ENCODE results near the gene LTK.

Gene LTK

GRCh38 chr15:41482110-41482877 is 31.3 kb downstream of the LTK start:
- no peak for TF ChIP-seq CTCF (IDR thresholded peaks at IDR 0.05)

- no peak for TF ChIP-seq CTCF (IDR thresholded peaks at IDR 0.05)
These were observed 33.1 kb downstream of the LTK start for GRCh38 chr15:41480396-41481140.

- no peak for TF ChIP-seq CTCF (IDR thresholded peaks at IDR 0.05)
These were observed 37.1 kb downstream of the LTK start for GRCh38 chr15:41476416-41477048.

- TF ChIP-seq CTCF (IDR thresholded peaks at IDR 0.05), result no peak
These were observed 38.7 kb downstream of the LTK start for GRCh38 chr15:41474941-41475340.

GRCh38 chr15:41474436-41474835 is 39.2 kb downstream of the LTK start:
- no peak for TF ChIP-seq CTCF (IDR thresholded peaks at IDR 0.05)

GRCh38 chr15:41473418-41473817 is 40.2 kb downstream of the LTK start:
- no peak for TF ChIP-seq CTCF (IDR thresholded peaks at IDR 0.05)

GRCh38 chr15:41466711-41467110 is 46.9 kb downstream of the LTK start:
- TF ChIP-seq CTCF (IDR thresholded peaks at IDR 0.05), result no peak
